GM21786 (cell line): ENCODE results near the gene PPP2R5D.
A peak's percentile ranks its signal among the peaks of the same experiment; 100 is the strongest.
"Not testable (repeated sequence)": the region's sequence is repeated elsewhere in the genome, so short reads cannot be mapped to it uniquely, and the experiment has no call there.

Experiments used
- ATAC-seq: cut with Tn5 transposase; IDR thresholded peaks from one replicate; pipeline ENCODE4 v1.9.1; 2021; ENCODE audit not compliant: unreplicated experiment

PPP2R5D gene

GRCh38 chr6:42984001-42984923 is at the start of gene PPP2R5D:
TSS of gene PPP2R5D (plus strand) at chr6:42984570. CDS start at chr6:42984678, 108 bp downstream.
- peak; percentile 95 for ATAC-seq

- ATAC-seq, result no peak
These were observed 49.0 kb upstream of the PPP2R5D start for GRCh38 chr6:42935322-42935721.

GRCh38 chr6:42936398-42936797 is 48.0 kb upstream of the PPP2R5D start:
- ATAC-seq, result no peak

GRCh38 chr6:42937548-42938427 is 46.6 kb upstream of the PPP2R5D start:
- no peak for ATAC-seq

- ATAC-seq, result no peak
These were observed 46.0 kb upstream of the PPP2R5D start for GRCh38 chr6:42938428-42938796.

- ATAC-seq, result no peak
These were observed 45.2 kb upstream of the PPP2R5D start for GRCh38 chr6:42938987-42939809.

- ATAC-seq, result no peak
These were observed 44.6 kb upstream of the PPP2R5D start for GRCh38 chr6:42939810-42940167.

- ATAC-seq, result no peak
These were observed 43.8 kb upstream of the PPP2R5D start for GRCh38 chr6:42940493-42941045.

GRCh38 chr6:42941356-42941755 is 43.0 kb upstream of the PPP2R5D start:
- ATAC-seq, result not testable (repeated sequence)

- no peak for ATAC-seq
These were observed 41.9 kb upstream of the PPP2R5D start for GRCh38 chr6:42942444-42942843.

- ATAC-seq, result no peak
These were observed 36.4 kb upstream of the PPP2R5D start for GRCh38 chr6:42947950-42948349.

GRCh38 chr6:42952389-42952788 is 32.0 kb upstream of the PPP2R5D start:
- no peak for ATAC-seq

GRCh38 chr6:42954405-42954804 is 30.0 kb upstream of the PPP2R5D start:
- ATAC-seq, result not testable (repeated sequence)

GRCh38 chr6:42958125-42958524 is 26.2 kb upstream of the PPP2R5D start:
- no peak for ATAC-seq

GRCh38 chr6:42959917-42960242 is 24.5 kb upstream of the PPP2R5D start:
- ATAC-seq, result no peak

- no peak for ATAC-seq
These were observed 23.9 kb upstream of the PPP2R5D start, which contains the start of gene GNMT for GRCh38 chr6:42960243-42961019. TSS of gene GNMT (plus strand) at chr6:42960754. CDS start at chr6:42960768, 14 bp downstream.

- no peak for ATAC-seq
These were observed 23.3 kb upstream of the PPP2R5D start for GRCh38 chr6:42961020-42961470.

- ATAC-seq, result no peak
These were observed 22.3 kb upstream of the PPP2R5D start for GRCh38 chr6:42962096-42962495.

- no peak for ATAC-seq
These were observed 21.7 kb upstream of the PPP2R5D start for GRCh38 chr6:42962502-42963178.
